ENCODE measurements around the gene NCKAP5. TPM values are rescaled to one million over a fixed set of nuclear protein-coding genes. Genes with fewer than 3 reads are reported as not detected.

NCKAP5 gene
- total and polyA plus RNA-seq, 2 donors (not counting 1 experiment from before 2014, with no cell fraction given), result not detected

- no peak overlapping the region for H3K9ac ChIP-seq (ENCODE audit: low read length)
- no peak overlapping the region for H3K27ac Mint-ChIP-seq
- TF ChIP-seq CTCF (IDR thresholded peaks at IDR 0.05) (no peak), EZH2 (IDR thresholded peaks at IDR 0.05; ENCODE audit: borderline replicate concordance, insufficient read depth, low read depth, low read length, poor library complexity, severe bottlenecking) (no peak)
- no peak overlapping the region for H3K4me3 ChIP-seq (ENCODE audit: control extremely low read depth in 1 of 5, extremely low read depth in 1 of 5, insufficient read depth in 1 of 5, low read depth in 2 of 5, low read length in 4 of 5)
- CTCF ChIA-PET, result no interaction called here
- no peak overlapping the region for H3K4me2 ChIP-seq (replicated peaks; ENCODE audit: low read depth, low read length, poor library complexity, severe bottlenecking)
- peaks cover 5% of the 10 kb centered on the region for H3K27me3 Mint-ChIP-seq
- H3K9me3 ChIP-seq (ENCODE audit: control extremely low read depth in 1 of 3, control insufficient read depth in 2 of 3, insufficient read depth in 1 of 3, low read length in 2 of 3), result no peaks in the 10 kb centered on the region
- H3K27me3 ChIP-seq (replicated peaks in 1 of 4; ENCODE audit: control extremely low read depth in 1 of 4, control insufficient read depth in 3 of 4, insufficient read depth in 4 of 4, low read length in 3 of 4), result no peaks in the 10 kb centered on the region
- H3K79me2 ChIP-seq (ENCODE audit: control insufficient read depth, insufficient read depth, low read length), result no peaks in the 10 kb centered on the region
- H3K36me3 ChIP-seq (replicated peaks in 1 of 2; ENCODE audit: control extremely low read depth in 1 of 2, control insufficient read depth in 1 of 2, extremely low read depth in 1 of 2, insufficient read depth in 2 of 2, low read length in 1 of 2), result no peaks in the 10 kb centered on the region
- no peaks in the 10 kb centered on the region for H3K4me1 ChIP-seq (ENCODE audit: control insufficient read depth in 2 of 2, insufficient read depth in 2 of 2, low read length in 2 of 2)
- POLR2A ChIA-PET, result no interaction called here
- no peak overlapping the region for H3K4me3 Mint-ChIP-seq
- no peak overlapping the region for H2AFZ ChIP-seq (ENCODE audit: insufficient read depth, low read depth, low read length, poor library complexity, severe bottlenecking)
- DNase-seq (no peak), ATAC-seq (ENCODE audit: low read depth) (no peak)
- intact Hi-C loops (cut with micrococcal nuclease), result loop anchor here (10.0 kb wide), 1 partner anchor 331 kb away; no protein-coding TSS in a partner anchor
- no peaks in the 10 kb centered on the region for H4K20me1 ChIP-seq (ENCODE audit: control insufficient read depth, insufficient read depth, low read length, poor library complexity, severe bottlenecking)
- no peaks in the 10 kb centered on the region for H3K4me1 Mint-ChIP-seq
- no CpG with 5 or more reads among the region's 8 CpGs for WGBS (ENCODE audit: insufficient coverage)
- no peak overlapping the region for H3K27ac ChIP-seq (ENCODE audit: low read length in 2 of 2)
- no peaks in the 10 kb centered on the region for H3K9me3 Mint-ChIP-seq (ENCODE audit: insufficient read depth)
These were observed 54.4 kb downstream of the NCKAP5 start for GRCh38 chr2:133513893-133514292.

- Histone ChIP-seq H3K36me3 (replicated peaks in 1 of 2; ENCODE audit: control extremely low read depth in 1 of 2, control insufficient read depth in 1 of 2, extremely low read depth in 1 of 2, insufficient read depth in 2 of 2, low read length in 1 of 2) (no peaks in the 10 kb centered on the region), H3K79me2 (ENCODE audit: control insufficient read depth, insufficient read depth, low read length) (no peaks in the 10 kb centered on the region), H3K4me1 (ENCODE audit: control insufficient read depth in 2 of 2, insufficient read depth in 2 of 2, low read length in 2 of 2) (no peaks in the 10 kb centered on the region), H3K9me3 (ENCODE audit: control extremely low read depth in 1 of 3, control insufficient read depth in 2 of 3, insufficient read depth in 1 of 3, low read length in 2 of 3) (no peaks in the 10 kb centered on the region), H3K27ac (ENCODE audit: low read length in 2 of 2) (no peak overlapping the region), H4K20me1 (ENCODE audit: control insufficient read depth, insufficient read depth, low read length, poor library complexity, severe bottlenecking) (no peaks in the 10 kb centered on the region), H3K9ac (ENCODE audit: low read length) (no peak overlapping the region), H3K27me3 (replicated peaks in 1 of 4; ENCODE audit: control extremely low read depth in 1 of 4, control insufficient read depth in 3 of 4, insufficient read depth in 4 of 4, low read length in 3 of 4) (no peaks in the 10 kb centered on the region), H2AFZ (ENCODE audit: insufficient read depth, low read depth, low read length, poor library complexity, severe bottlenecking) (no peak overlapping the region), H3K4me3 (ENCODE audit: control extremely low read depth in 1 of 5, extremely low read depth in 1 of 5, insufficient read depth in 1 of 5, low read depth in 2 of 5, low read length in 4 of 5) (no peak overlapping the region), H3K4me2 (replicated peaks; ENCODE audit: low read depth, low read length, poor library complexity, severe bottlenecking) (no peak overlapping the region)
- TF ChIP-seq EZH2 (IDR thresholded peaks at IDR 0.05; ENCODE audit: borderline replicate concordance, insufficient read depth, low read depth, low read length, poor library complexity, severe bottlenecking) (no peak), CTCF (IDR thresholded peaks at IDR 0.05) (no peak)
- H3K9me3 Mint-ChIP-seq (ENCODE audit: insufficient read depth), result no peaks in the 10 kb centered on the region
- 86% methylated on average over 1 of the region's 4 CpGs for WGBS (ENCODE audit: insufficient coverage)
- intact Hi-C loops (cut with micrococcal nuclease), result loop anchor here (10.0 kb wide), 1 partner anchor 333 kb away; no protein-coding TSS in a partner anchor
- no peaks in the 10 kb centered on the region for H3K4me1 Mint-ChIP-seq
- no peak overlapping the region for H3K4me3 Mint-ChIP-seq
- DNase-seq (no peak), ATAC-seq (ENCODE audit: low read depth) (no peak)
- CTCF ChIA-PET, result no interaction called here
- POLR2A ChIA-PET, result no interaction called here
- no peak overlapping the region for H3K27ac Mint-ChIP-seq
- H3K27me3 Mint-ChIP-seq, result peaks cover 6% of the 10 kb centered on the region
These were observed 56.1 kb downstream of the NCKAP5 start for GRCh38 chr2:133512121-133512520.
